Left colon (tissue), 2 donors: ENCODE data around the gene CYP2A6. TPM values are rescaled to one million over a fixed set of nuclear protein-coding genes. Genes with fewer than 3 reads are reported as not detected.

Experiments
- ATAC-seq: fragments of 200-7000 bp; cut with Tn5 transposase; one replicate; pipeline ENCODE4 v1.9.1; 2020; ENCODE audit warnings: mild to moderate bottlenecking, moderate library complexity
- DNase-seq, 2 donors: peaks; one replicate each; pipeline ENCODE4 v3.0.0-alpha.2; 2020
- intact Hi-C, 2 donors: fragments of 100-400 bp; cut with DNase I in 1 of 2; cut with micrococcal nuclease in 1 of 2; formaldehyde crosslinking; loops; one replicate each; pipeline versions ENCODE4 v1.11.2 to v1.14.0; 2022; cut with DNase I, micrococcal nuclease
- total RNA-seq, 2 donors: library from RNA; stranded (reverse); fragmentation: NEBNext Ultra II Directional; extraction: Animal tissue kit (Norgen Biotek cat#: 25700); gene quantifications; one replicate each; pipeline ENCODE4 v1.2.1, GENCODE V29; 2021
- donor health status: DM: no; HTN: no; CAD: no.
- donor health status: DM: yes; HTN: yes; CAD: no.

CYP2A6 gene
- total RNA-seq, 2 donors from 2014 or later, result not detected

DNA sequence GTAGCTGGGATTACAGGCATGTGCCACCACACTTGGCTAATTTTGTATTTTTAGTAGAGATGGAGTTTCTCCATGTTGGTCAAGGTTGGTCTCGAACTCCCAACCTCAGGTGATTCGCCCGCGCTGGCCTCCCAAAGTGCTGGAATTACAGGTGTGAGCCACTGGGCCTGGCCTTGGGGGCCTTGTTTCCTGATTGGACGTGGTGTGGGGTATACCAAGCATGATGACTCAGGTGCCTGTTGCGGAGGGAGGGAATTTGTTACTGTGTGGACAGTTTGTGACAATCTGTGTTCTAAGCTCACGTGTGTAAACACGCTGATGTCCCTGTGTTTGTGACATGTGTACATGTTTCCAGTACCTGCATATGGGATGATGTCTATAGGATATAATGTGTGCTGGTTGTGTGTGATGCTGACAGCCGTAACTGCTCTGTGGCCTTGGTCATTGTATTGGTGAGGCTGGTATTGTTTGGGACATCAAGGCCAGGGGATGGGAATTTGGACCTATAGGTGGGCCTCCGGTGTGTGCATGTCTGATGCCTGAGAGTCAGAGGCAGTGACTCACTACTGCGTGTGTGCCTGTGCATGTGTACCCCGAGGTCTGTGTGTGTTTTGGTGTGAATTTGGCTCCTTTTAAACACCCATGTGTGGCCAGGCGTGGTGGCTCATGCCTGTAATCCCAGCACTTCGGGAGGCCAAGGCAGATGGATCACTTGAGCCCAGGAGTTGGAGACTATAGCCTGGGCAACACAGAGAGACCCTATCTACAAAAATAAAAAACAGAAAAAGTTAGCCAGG, 52.9 kb downstream of the CYP2A6 start:
- DNase-seq, result no peak
- intact Hi-C loops, result no loop called here
- no peak for ATAC-seq

Other genes with a start within 250 kb of the CYP2A6 start
- 100 to 1,000 TPM; 183 to 192 TPM for gene LTBP4, start 249.1 kb downstream of the CYP2A6 start, total RNA-seq
- gene NUMBL, start 159.8 kb downstream of the CYP2A6 start, total RNA-seq, result 10 to 100 TPM in 1 of 2 donors, 1 to 10 TPM in 1; 9.6 to 14.5 TPM
- gene COQ8B, start 133.6 kb downstream of the CYP2A6 start, total RNA-seq, result 10 to 100 TPM; 28.5 to 41.5 TPM
- 10 to 100 TPM; 24.3 to 24.5 TPM for gene ITPKC, start 133.3 kb downstream of the CYP2A6 start, total RNA-seq
- gene ACTMAP, start 100.0 kb downstream of the CYP2A6 start, total RNA-seq, result 10 to 100 TPM; 12.1 to 12.4 TPM
- 10 to 100 TPM; 43.4 to 68.0 TPM for gene SNRPA, start 99.2 kb downstream of the CYP2A6 start, total RNA-seq
- 1 to 10 TPM in 1 of 2 donors, not detected in 1; 1.7 TPM for gene MIA, start 74.9 kb downstream of the CYP2A6 start, total RNA-seq
- gene RAB4B, start 72.2 kb downstream of the CYP2A6 start, total RNA-seq, result 10 to 100 TPM; 65.9 to 67.9 TPM
- 10 to 100 TPM; 95.3 to 96.9 TPM for gene EGLN2, start 51.3 kb downstream of the CYP2A6 start, total RNA-seq
- gene CYP2A7, start 31.8 kb upstream of the CYP2A6 start, total RNA-seq, result not detected
- gene CYP2B6, start 140.8 kb upstream of the CYP2A6 start, total RNA-seq, result 1 to 10 TPM; 4.6 to 5.1 TPM
- not detected for gene CYP2A13, start 238.0 kb upstream of the CYP2A6 start, total RNA-seq